CD14-positive monocyte (primary cell): ENCODE measurements around the gene OTUD3. TPM values are rescaled to one million over a fixed set of nuclear protein-coding genes. Genes with fewer than 3 reads are reported as not detected.

Source experiments
- DNase-seq, 3 donors: peaks; one replicate each; pipeline ENCODE4 v3.0.0-alpha.2; 2011 to 2022
- H2AFZ ChIP-seq: 2 replicates; pipeline ENCODE4 v1.6.0; 2012; ENCODE audit warnings: mild to moderate bottlenecking, low read depth, low read length, inconsistent platforms; ENCODE audit not compliant: insufficient read depth, poor library complexity, severe bottlenecking
- H3K27ac ChIP-seq, 2 donors: 1 replicate in 1 of 2; 2 replicates in 1 of 2; pipeline ENCODE4 v1.5.1; 2012 to 2013; ENCODE audit warnings: low read length in 2 of 2, control low read depth in 1 of 2, inconsistent platforms in 1 of 2, low read depth in 1 of 2, mild to moderate bottlenecking in 1 of 2
- H3K27me3 ChIP-seq, 2 donors: one replicate each; pipeline versions ENCODE4 v1.6.0 to v1.6.1; 2011 to 2013; ENCODE audit warnings: low read length in 2 of 2; ENCODE audit not compliant: control insufficient read depth in 2 of 2, insufficient read depth in 2 of 2
- H3K36me3 ChIP-seq, 2 donors: replicated peaks in 1 of 2; 1 replicate in 1 of 2; 2 replicates in 1 of 2; pipeline versions ENCODE4 v1.5.1 to v1.6.1; 2012 to 2013; ENCODE audit warnings: low read length in 2 of 2, control low read depth in 1 of 2, inconsistent platforms in 1 of 2, mild to moderate bottlenecking in 1 of 2; ENCODE audit not compliant: insufficient read depth in 2 of 2, control insufficient read depth in 1 of 2
- H3K4me1 ChIP-seq, 2 donors: 1 replicate in 1 of 2; 2 replicates in 1 of 2; pipeline versions ENCODE4 v1.5.1 to v1.6.1; 2012 to 2013; ENCODE audit warnings: low read length in 2 of 2, control low read depth in 1 of 2, inconsistent platforms in 1 of 2, mild to moderate bottlenecking in 1 of 2, moderate library complexity in 1 of 2; ENCODE audit not compliant: insufficient read depth in 2 of 2, control insufficient read depth in 1 of 2
- H3K4me2 ChIP-seq: replicated peaks from 2 replicates; pipeline ENCODE3; 2012; ENCODE audit warnings: low read length, moderate library complexity, mild to moderate bottlenecking; ENCODE audit not compliant: poor library complexity, severe bottlenecking; ENCODE audit errors: extremely low read depth
- H3K4me3 ChIP-seq, 3 experiments: fragments of 200-600 bp in 1 of 3; sonication (generic) in 1 of 3; replicated peaks in 1 of 3; 1 replicate in 2 of 3; 2 replicates in 1 of 3; pipeline ENCODE4 v1.5.1; 2011 to 2013; ENCODE audit warnings: low read length in 3 of 3, mild to moderate bottlenecking in 3 of 3, control low read depth in 2 of 3, low read depth in 2 of 3, inconsistent platforms in 1 of 3, moderate library complexity in 1 of 3
- H3K79me2 ChIP-seq: 2 replicates; pipeline ENCODE4 v1.6.0; 2012; ENCODE audit warnings: mild to moderate bottlenecking, control low read depth, inconsistent platforms, low read length, moderate library complexity; ENCODE audit not compliant: insufficient read depth
- H3K9ac ChIP-seq: 2 replicates; pipeline ENCODE4 v1.6.0; 2017; ENCODE audit warnings: low read length, mild to moderate bottlenecking; ENCODE audit not compliant: insufficient read depth, poor library complexity, severe bottlenecking
- H3K9me3 ChIP-seq, 2 donors: replicated peaks in 1 of 2; 1 replicate in 1 of 2; 2 replicates in 1 of 2; pipeline versions ENCODE4 v1.5.1 to v1.6.1; 2012 to 2013; ENCODE audit warnings: low read length in 2 of 2, control low read depth in 1 of 2; ENCODE audit not compliant: control insufficient read depth in 1 of 2, insufficient read depth in 1 of 2
- H4K20me1 ChIP-seq: 2 replicates; pipeline ENCODE4 v1.6.0; 2012; ENCODE audit warnings: mild to moderate bottlenecking, low read length, control low read depth, moderate library complexity; ENCODE audit not compliant: insufficient read depth
- H3K27ac Mint-ChIP-seq, 7 donors: one replicate each; pipeline ENCODE4 v1.8.0; 2020; ENCODE audit warnings: mild to moderate bottlenecking in 7 of 7, mixed read lengths in 7 of 7, moderate library complexity in 6 of 7, inconsistent platforms in 2 of 7
- H3K27me3 Mint-ChIP-seq, 3 donors: one replicate each; pipeline ENCODE4 v1.8.0; 2021 to 2022; ENCODE audit warnings: low read depth in 3 of 3, mild to moderate bottlenecking in 3 of 3, mixed read lengths in 3 of 3, moderate library complexity in 3 of 3, inconsistent platforms in 1 of 3
- H3K36me3 Mint-ChIP-seq, 2 donors: one replicate each; pipeline ENCODE4 v1.8.0; 2020; ENCODE audit warnings: mixed read lengths in 2 of 2, inconsistent platforms in 1 of 2, mild to moderate bottlenecking in 1 of 2
- H3K4me1 Mint-ChIP-seq: one replicate; pipeline ENCODE4 v1.8.0; 2020; ENCODE audit warnings: mild to moderate bottlenecking, mixed read lengths
- H3K4me3 Mint-ChIP-seq, 2 donors: one replicate each; pipeline ENCODE4 v1.8.0; 2020; ENCODE audit warnings: mild to moderate bottlenecking in 2 of 2, mixed read lengths in 2 of 2, moderate library complexity in 1 of 2
- H3K9me3 Mint-ChIP-seq, 7 donors: one replicate each; pipeline ENCODE4 v1.8.0; 2020 to 2022; ENCODE audit warnings: mixed read lengths in 7 of 7, mild to moderate bottlenecking in 6 of 7, moderate library complexity in 6 of 7, inconsistent platforms in 2 of 7
- WGBS: methylation state at CpG from one replicate; pipeline ENCODE4 v1.1.5; 2013; ENCODE audit warnings: missing lambda C conversion rate; ENCODE audit not compliant: insufficient coverage; 5-methylcytosine and 5-hydroxymethylcytosine counted together
- intact Hi-C, 2 donors: fragments of 100-400 bp; cut with micrococcal nuclease; formaldehyde crosslinking; loops; one replicate each; pipeline versions ENCODE4 v1.15.0 to v1.15.1; 2023
- polyA plus RNA-seq, 3 donors: library from polyadenylated mRNA; depleted of rRNA in 1 of 3; unstranded in 2 of 3; stranded (reverse) in 1 of 3; fragments of 300-500 nt in 2 of 3; fragments of >200 nt in 1 of 3; fragmentation: Illumina TruSeq in 2 of 3; gene quantifications; 1 replicate in 2 of 3; 2 replicates in 1 of 3; pipeline ENCODE4 v1.2.3, GENCODE V29; 2012 to 2021
- TF ChIP-seq, protein P1 (sequence below): fragments of 200-600 bp; IDR thresholded peaks from one replicate; pipeline ENCODE4 v1.8.0; 2022; ENCODE audit warnings: antibody characterized with exemption, mild to moderate bottlenecking

OTUD3 gene
- polyA plus RNA-seq, 3 donors: 0.05 to 3.8 (median 1.2) TPM

DNA sequence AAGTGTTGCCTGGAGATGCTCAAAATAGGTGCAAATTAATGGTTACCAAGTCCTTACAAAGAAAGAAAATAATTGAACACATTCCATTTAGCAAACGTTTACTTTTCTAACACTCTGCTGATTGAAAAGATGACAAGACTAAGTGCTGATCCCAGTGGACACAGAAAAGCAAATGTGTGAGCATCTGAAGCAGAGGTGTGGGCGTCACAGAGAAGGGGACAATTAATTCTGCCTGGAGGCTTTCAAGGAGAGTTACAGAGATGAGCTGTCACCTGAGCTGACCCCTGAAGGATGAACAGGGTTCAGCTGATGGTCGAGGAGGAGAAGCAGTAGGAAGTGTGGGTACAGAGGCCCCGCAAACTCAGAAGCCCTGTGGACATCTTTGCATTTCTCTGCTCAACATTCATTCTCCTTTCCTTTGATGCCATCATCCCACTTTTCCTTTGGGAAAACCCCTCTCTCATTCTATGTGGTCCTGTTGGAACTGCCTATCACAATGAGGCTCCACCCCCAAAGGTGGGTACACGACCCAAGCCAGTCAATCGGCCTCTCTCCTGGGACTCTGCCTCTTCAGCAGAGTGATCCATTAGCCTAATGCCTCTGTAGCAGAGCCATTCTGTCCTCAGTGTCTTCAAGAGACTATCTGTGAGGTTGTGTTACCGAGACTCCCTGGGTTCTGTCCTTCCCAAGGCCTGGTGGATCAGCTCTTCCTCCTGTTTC is 58.5 kb downstream of the OTUD3 start:
- TF ChIP-seq, protein P1, sequence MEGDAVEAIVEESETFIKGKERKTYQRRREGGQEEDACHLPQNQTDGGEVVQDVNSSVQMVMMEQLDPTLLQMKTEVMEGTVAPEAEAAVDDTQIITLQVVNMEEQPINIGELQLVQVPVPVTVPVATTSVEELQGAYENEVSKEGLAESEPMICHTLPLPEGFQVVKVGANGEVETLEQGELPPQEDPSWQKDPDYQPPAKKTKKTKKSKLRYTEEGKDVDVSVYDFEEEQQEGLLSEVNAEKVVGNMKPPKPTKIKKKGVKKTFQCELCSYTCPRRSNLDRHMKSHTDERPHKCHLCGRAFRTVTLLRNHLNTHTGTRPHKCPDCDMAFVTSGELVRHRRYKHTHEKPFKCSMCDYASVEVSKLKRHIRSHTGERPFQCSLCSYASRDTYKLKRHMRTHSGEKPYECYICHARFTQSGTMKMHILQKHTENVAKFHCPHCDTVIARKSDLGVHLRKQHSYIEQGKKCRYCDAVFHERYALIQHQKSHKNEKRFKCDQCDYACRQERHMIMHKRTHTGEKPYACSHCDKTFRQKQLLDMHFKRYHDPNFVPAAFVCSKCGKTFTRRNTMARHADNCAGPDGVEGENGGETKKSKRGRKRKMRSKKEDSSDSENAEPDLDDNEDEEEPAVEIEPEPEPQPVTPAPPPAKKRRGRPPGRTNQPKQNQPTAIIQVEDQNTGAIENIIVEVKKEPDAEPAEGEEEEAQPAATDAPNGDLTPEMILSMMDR: no peak
- H3K27me3 ChIP-seq: no peaks in the 10 kb centered on the region
- no peak overlapping the region for H3K27ac ChIP-seq
- H3K9me3 Mint-ChIP-seq: peaks cover 0 to 5% (median 0%) of the 10 kb centered on the region in 7 donors
- peaks cover 1 to 14% (median 6%) of the 10 kb centered on the region in 3 donors for H3K27me3 Mint-ChIP-seq
- 90% methylated on average over 4 of the region's 7 CpGs for WGBS
- no peaks in the 10 kb centered on the region for H4K20me1 ChIP-seq
- H3K4me3 ChIP-seq: no peak overlapping the region
- H3K4me1 Mint-ChIP-seq: no peaks in the 10 kb centered on the region
- H3K36me3 Mint-ChIP-seq: no peaks in the 10 kb centered on the region
- no peaks in the 10 kb centered on the region for H3K79me2 ChIP-seq
- no peak for DNase-seq
- no peak overlapping the region for H3K4me2 ChIP-seq
- H3K36me3 ChIP-seq: no peaks in the 10 kb centered on the region
- intact Hi-C loops: no loop called here
- H3K4me1 ChIP-seq: no peaks in the 10 kb centered on the region
- no peak overlapping the region for H2AFZ ChIP-seq
- no peak overlapping the region for H3K27ac Mint-ChIP-seq
- H3K4me3 Mint-ChIP-seq: no peak overlapping the region
- H3K9ac ChIP-seq: no peak overlapping the region
- no peaks in the 10 kb centered on the region for H3K9me3 ChIP-seq

DNA sequence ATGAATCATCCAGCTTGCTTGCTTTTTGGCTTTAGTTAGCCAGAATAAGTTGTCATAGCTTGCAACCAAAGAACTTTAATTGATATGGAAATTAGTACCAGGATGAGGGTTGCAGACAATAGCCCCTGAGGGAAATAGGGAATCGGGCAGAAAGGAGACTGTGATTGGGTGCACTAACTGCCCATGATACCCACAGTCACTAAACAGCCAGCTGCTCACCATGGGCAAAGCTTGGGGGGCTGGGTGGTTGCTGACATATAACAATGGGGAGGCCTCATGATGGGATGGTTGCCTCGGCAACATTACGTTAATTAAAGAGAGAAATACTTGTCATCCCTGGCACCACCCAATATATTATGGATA is 59.0 kb downstream of the OTUD3 start:
- Mint-ChIP-seq H3K4me3 (no peak overlapping the region), H3K4me1 (no peaks in the 10 kb centered on the region), H3K9me3 (peaks cover 0 to 5% (median 0%) of the 10 kb centered on the region in 7 donors), H3K27ac (no peak overlapping the region), H3K27me3 (peaks cover 1 to 18% (median 6%) of the 10 kb centered on the region in 3 donors), H3K36me3 (no peaks in the 10 kb centered on the region)
- DNase-seq: no peak
- Histone ChIP-seq H3K4me3 (no peak overlapping the region), H3K36me3 (no peaks in the 10 kb centered on the region), H4K20me1 (no peaks in the 10 kb centered on the region), H2AFZ (no peak overlapping the region), H3K9me3 (no peaks in the 10 kb centered on the region), H3K4me2 (no peak overlapping the region), H3K9ac (no peak overlapping the region), H3K79me2 (no peaks in the 10 kb centered on the region), H3K27me3 (no peaks in the 10 kb centered on the region), H3K4me1 (no peaks in the 10 kb centered on the region), H3K27ac (no peak overlapping the region)
- WGBS: no CpG with 5 or more reads among the region's 3 CpGs
- TF ChIP-seq, protein P1: no peak
- intact Hi-C loops: no loop called here
